HG03439 (cell line): Measurements from ENCODE around the gene EIF4E1B.
"Not testable (repeated sequence)": the region's sequence is repeated elsewhere in the genome, so short reads cannot be mapped to it uniquely, and the experiment has no call there.

Experiments
- ATAC-seq: cut with Tn5 transposase; IDR thresholded peaks from one replicate; pipeline ENCODE4 v1.9.1; 2021; ENCODE audit warnings: mild to moderate bottlenecking, moderate library complexity; ENCODE audit not compliant: unreplicated experiment

Gene EIF4E1B, protein sequence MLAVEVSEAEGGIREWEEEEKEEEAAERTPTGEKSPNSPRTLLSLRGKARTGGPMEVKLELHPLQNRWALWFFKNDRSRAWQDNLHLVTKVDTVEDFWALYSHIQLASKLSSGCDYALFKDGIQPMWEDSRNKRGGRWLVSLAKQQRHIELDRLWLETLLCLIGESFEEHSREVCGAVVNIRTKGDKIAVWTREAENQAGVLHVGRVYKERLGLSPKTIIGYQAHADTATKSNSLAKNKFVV

DNA sequence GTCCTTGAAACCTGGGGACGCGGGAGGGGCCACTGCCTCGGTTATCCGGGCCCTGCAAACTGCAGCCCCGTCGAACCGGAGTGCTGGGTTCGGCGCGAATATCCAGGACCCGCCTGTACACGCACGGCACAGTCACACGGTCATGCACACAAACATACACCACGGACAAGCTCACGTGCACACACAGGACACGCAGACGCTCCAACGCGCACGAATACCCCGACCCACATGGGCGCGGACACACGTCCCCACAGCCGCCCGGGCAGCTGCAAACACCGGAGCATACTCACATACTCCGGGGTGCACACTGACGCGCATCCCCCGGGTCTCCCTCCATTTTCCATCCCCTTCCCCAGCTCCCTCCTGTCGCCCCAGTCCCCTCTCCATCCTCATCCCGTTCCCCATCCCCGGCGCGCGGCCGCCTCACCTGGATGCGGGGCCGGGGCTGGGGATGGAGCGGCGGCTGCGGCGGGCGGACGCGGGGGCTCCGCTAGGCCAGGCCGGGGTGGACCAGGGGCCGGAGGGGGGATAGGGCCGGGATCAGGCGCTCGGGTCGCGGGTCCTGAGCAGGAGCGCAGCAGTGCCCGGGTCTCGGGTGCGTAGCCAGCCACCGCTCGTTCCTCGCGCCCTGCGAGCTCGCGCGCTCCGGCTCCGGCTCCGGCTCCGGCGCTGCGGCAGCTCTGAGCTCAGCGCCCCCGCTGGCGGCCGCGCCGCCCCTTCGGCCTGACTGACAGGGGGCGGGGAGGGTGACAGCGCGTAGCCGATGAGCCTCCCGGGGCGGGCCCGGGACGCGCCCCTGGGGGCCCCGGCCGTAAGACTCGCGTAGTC is at the start of gene EIF4E1B, which contains the start of gene SNCB:
Gene EIF4E1B (plus strand): TSS at position 823 of the 828 bp plus-strand sequence. CDS start 12,113 bp downstream, outside the sequence.
Gene SNCB (minus strand): TSS at position 682 of the 828 bp plus-strand sequence. CDS start 880 bp downstream, outside the sequence.
- no peak for ATAC-seq

DNA sequence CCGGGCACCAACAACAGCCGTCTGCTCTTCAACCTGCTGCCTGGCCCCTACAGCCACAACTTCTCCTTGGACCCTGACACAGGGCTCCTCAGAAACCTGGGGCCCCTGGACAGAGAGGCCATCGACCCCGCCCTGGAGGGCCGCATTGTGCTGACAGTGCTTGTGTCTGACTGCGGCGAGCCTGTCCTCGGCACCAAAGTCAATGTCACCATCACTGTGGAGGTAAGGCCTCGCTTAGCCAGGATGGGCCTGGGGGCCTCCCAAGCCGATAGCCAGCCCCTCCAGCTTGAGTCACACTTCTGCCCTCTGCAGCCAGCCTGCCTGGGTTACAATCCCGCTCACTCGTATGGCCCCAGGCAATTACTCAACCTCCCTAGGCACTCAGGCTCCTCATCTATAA is 49.1 kb upstream of the EIF4E1B start:
- ATAC-seq = no peak

DNA sequence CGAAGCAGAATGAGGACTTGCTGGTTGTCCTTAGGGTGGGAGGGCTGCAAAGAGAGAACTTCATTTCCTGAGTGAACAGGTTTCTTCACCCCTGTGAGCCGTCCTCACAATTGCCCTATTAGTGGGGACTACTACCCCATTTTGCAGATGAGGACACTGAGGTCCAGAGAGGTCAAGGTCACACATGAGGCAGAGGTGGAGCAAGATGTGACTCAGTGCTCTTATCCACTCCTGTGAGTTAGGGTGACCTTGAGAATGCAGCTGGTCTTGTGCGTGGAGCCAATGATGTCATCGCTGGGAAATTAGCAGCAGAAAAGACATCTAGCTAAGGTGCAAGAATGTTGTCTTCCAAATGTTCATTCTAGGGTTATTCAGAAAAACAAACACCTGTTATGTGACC is 47.4 kb upstream of the EIF4E1B start:
- ATAC-seq = no peak

DNA sequence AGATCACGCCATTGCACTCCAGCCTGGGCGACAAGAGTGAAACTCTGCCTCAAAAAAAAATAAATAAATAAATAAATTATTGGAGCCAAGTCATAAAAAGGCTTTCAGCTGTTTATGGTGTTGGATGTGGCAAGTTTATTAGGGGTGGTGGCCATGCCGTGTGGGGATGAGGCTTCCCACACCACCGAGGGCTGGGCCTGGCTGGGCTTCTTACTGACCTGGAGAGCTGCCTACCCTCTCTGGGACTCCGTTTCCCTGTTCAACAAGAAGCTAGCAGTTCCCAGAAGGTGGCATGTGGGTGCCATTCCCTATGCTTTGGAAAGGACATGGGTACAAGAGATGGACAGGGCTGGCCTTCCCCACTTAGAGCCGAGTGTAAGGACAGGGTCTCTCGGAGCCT is 43.1 kb upstream of the EIF4E1B start:
- ATAC-seq = no peak

DNA sequence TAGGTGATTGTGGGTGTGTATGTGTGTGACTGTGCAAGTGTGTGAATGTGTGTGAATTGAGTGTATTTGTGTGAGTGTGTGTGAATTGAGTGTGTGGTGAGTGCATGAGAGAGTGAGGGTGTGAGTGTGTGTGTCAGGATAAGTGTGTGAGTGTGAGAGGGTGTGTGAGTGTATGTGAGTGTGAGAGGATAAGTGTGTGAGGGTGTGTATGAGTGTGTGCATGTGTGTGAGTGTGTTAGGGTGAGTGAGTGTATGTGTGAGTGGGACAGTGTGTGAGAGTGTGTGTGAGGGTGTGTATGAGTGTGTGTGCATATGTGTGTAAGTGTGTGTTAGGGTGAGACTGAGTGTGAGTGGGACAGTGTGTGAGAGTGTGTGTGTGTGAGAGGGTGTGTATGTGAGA is 42.2 kb upstream of the EIF4E1B start:
- ATAC-seq = no peak

DNA sequence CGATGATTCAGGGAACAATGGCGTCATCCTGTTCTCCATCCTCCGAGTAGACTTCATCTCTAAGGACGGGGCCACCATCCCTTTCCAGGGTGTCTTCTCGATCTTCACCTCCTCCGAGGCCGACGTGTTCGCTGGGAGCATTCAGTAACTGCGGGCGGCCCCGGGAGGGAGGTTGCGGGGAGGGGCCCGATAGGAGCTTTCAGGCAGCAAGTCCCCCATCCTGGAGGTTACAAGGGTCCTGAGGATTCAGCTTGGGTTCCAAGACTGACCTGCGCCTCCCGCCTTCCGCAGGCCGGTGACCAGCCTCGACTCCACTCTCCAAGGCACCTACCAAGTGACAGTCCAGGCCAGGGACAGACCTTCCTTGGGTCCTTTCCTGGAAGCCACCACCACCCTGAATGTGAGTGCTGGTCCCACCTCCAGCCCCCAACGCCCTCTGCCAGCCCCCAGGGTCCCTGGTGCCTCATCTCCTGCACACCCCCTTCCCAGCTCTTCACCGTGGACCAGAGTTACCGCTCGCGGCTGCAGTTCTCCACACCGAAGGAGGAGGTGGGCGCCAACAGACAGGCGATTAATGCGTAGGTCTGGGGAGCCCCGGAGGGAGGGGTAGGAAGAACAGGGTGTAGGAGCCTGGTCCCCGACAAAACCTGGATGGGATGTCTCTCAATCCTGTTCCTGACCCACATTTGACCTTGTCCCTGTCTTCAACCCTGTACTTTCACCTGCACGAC is 41.3 kb upstream of the EIF4E1B start:
- no peak for ATAC-seq

DNA sequence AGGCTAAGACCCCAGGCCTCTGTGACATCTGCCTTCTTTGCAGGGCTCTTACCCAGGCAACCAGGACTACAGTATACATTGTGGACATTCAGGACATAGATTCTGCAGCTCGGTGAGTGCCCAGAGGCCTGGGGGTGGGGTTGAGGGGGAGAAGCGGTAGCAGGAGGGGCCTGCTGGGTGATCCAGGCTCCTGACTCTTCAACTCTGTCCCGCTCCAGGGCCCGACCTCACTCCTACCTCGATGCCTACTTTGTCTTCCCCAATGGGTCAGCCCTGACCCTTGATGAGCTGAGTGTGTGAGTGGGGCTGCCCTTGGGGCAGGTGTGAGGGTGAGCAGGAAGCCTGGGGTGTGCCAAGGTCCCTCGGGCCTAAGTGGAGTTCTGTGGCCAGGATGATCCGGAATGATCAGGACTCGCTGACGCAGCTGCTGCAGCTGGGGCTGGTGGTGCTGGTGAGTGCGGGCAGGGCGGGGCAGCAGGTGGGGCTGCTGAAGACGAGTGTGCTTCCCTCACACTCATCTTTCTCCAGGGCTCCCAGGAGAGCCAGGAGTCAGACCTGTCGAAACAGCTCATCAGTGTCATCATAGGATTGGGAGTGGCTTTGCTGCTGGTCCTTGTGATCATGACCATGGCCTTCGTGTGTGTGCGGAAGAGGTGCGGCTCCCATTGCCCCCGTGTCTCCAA is 40.3 kb upstream of the EIF4E1B start:
- ATAC-seq = no peak

DNA sequence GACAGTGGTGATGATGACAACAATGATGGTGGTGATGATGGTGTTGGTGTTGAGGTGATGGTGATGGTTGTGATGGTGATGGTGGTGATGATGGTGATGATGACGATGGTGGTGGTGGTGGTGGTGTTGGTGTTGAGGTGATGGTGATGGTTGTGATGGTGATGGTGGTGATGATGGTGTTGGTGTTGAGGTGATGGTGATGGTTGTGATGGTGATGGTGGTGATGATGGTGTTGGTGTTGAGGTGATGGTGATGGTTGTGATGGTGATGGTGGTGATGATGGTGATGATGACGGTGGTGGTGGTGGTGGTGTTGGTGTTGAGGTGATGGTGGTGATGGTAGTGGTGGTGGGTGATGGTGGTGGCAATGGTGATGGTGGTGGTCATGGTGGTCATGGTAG is 38.8 kb upstream of the EIF4E1B start:
- ATAC-seq = not testable (repeated sequence)

DNA sequence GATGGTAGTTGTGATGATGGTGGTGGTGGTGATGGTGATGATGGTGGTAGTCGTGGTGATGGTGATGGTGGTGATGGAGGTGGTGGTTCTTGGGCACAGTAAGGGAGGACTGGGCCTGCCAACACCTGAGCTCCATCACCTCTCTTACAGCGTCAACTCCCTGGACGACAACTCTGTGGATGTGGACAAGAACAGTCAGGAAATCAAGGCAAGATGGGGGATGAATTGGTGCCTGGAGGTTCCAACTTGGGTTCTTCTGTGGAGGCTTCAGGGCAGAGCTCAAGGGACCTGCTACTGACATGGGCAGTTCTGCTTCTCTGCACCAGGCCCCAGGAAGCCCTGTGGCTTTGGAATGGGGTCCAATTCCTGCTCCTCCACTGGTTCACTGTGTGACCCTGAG is 37.9 kb upstream of the EIF4E1B start:
- no peak for ATAC-seq

DNA sequence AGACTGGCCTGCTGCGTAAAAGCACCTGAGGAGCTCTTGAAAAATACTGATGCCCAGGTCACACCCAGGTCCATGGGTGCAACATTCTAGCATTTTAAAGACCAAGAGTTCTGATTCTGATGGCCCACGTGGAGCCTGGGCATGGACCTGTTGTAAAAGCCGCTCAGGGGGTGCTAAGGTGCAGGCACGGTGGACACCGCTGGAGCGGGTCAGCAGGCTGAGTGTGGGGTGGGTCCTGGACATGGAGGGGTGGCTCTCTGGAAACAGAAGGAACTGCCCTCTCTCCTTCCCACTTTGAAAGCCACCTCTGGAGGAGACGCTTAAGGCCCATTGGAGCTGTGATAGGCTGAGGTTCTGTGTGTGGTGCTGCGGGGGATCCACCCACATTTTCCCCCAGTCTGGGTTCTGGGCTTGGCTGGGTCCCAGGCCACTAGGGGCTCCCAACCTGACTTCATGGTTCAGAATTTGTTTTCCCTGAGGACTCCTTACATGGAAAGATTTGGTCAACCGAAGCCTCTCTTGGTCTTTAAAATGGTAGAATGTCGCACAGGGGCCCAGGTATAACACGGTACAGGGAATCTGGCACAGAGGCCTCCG is 37.1 kb upstream of the EIF4E1B start:
- ATAC-seq = no peak

DNA sequence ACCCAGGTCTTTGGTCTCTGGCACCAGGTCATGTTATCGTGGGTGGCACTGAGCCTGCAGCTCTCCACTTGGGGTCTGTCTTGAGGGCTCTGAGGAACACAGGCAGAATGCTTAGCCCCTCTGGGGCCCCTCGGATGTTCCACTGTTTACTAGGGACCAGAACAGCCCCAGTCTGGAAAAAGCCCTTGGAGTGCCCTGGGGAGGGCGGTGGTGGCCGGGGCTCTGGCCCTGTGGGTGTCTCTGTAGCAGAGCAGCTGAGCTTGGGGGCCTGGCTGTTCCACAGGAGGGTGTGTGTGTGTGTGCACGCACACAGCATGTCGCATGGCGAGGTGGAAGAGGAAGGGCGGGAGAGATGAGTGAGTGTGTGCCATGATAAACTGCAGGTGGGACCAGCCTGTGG is 35.9 kb upstream of the EIF4E1B start:
- ATAC-seq = no peak

DNA sequence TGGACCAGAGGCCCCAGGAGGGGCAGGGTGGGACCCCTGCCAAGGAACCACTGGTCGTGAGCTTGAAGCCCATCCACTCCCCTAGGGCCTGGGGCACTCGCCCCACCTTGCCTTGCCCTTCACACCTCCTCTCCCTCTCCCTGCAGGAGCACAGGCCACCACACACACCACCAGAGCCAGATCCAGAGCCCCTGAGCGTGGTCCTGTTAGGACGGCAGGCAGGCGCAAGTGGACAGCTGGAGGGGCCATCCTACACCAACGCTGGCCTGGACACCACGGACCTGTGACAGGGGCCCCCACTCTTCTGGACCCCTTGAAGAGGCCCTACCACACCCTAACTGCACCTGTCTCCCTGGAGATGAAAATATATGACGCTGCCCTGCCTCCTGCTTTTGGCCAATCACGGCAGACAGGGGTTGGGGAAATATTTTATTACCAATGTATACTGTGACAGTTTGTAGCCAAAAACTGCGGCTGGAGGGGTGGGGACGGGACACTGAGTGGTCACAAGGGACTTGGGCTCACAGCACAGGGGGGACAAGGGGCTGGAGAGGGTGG is 35.0 kb upstream of the EIF4E1B start:
- no peak for ATAC-seq

DNA sequence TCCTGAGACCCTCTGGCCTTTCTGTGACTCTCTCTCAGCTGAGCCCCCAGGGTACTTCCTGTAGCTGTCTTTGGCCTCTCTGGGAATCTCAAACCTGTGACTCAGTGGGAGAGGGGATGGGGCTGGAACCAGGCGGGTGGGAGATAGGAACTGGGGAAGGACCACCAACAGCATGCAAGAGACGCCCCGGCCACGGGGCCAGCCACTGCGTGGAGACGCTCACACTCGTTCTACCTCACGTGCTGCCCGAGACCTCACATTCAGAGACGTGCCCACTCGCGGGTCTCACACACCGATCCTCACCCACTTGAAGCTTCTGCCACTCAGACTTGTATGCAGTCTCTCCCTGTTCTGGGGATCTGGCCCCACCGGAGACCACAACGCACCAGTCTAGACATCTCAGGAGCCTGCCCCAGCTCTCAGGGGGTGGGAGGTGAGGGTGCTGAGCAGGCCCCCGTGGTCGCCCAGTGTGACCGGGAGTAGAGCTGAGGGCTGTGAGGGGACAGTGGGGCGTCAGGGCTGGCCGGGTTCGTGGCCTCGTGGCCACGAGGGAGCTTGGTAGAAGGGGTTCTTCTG is 34.3 kb upstream of the EIF4E1B start:
- no peak for ATAC-seq

DNA sequence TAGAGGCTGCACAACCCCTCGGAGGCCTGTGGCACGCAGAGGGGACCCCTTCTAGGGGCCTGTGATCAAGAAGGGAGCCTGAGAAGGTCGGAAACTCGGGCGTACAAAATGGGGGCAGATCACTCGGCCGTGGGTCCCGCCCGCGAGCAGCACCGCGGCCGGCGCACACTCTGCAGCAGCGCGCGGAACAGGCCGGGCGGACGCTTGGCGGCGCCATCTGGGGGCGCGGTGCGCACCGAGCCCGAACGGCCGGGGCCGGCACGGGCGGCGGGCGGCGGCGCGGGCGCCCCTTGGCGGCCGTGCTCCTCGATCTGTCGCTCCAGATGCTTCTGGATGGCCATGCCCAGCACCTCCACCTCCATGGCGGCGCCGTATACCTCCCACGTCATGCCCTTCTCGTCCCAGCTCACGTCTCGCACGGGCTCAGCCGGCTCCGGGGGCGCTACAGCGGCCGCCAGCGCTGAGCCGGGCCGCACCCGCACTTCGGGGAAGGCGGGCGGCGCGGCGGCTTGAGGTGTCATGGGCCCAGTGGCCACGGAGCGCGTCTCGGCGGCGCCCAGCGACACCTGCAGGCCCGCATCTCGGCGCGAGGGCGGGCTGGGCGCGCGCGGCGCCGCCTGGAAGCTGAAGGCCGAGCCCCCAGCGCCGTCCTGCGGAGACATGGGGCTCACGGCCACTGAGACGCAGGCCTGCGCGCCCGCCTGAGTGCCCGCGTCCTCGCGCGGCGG is 33.6 kb upstream of the EIF4E1B start:
- no peak for ATAC-seq

DNA sequence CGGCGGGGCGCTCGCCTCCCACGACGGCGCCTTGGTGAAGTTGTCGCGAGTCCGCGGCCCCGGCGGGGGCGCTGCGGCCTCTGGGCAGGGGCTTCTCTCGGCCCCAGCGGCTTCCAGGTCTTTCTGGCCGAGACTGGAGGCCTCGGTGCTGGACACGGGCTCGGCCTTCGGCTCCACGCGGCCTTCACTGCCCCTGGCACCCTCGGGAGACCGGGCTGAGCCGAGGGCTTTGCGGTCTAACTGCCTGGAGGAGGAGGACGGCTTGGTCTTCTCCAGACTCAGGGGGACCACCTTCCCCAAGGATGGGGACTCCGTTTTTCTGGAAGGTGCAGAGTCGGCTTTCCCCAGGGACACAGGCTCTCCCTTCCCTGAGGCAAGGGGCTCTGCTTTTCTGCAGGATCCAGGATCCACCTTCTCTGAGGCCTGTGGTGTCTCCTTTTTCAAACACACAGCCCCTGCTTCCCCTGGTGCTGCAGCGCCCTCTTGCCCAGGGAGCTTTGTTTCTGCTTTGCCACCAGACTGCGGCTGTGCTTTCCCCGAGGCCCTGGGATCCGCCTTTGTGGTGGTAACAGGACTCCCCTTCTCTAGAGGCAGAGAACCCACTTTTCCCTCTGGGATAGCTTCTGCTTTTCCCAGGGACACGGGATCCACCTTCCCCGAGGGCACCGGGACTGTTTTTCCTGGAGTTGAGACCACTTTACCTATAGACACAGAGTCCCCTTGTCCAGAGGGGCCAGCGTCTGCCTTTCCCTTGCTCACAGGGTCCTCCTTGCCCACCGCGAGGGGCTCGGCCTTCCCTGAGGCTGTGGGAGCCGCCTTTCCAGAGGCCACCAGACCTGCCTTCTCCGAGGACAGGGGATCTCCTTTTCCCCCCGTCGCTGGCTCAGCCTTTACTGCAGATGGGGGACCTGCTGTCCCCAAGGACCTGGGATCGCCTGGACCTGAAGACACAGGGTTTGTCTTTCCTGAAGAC is 32.8 kb upstream of the EIF4E1B start:
- no peak for ATAC-seq

DNA sequence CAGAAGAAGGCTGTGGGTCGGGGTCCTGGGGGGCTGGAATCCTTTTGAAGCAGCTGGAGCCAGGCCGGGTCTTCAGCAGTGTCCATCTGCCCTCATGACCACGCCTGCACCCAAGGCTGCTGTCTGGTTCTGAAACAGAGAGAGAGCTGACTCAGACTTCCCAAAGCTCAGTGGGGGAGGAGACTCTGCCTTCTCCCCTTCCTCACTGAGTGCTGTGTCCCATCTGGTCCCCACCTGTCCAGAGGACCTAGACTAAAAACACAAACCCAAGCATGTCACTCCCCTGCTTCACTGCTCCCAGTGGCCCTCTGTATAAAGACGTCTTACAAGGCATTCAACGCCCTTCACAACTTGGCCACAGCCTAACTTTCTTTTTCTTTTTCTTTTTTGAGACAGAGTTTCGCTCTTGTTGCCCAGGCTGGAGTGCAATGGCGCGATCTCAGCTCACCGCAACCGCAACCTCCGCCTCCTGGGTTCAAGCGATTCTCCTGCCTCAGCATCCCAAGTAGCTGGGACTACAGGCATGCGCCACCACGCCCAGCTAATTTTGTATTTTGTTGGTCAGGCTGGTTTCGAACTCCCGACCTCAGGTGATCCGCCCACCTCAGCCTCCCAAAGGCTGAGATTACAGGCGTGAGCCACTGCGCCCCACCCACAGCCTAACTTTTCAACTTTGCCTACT is 30.6 kb upstream of the EIF4E1B start:
- ATAC-seq = not testable (repeated sequence)

DNA sequence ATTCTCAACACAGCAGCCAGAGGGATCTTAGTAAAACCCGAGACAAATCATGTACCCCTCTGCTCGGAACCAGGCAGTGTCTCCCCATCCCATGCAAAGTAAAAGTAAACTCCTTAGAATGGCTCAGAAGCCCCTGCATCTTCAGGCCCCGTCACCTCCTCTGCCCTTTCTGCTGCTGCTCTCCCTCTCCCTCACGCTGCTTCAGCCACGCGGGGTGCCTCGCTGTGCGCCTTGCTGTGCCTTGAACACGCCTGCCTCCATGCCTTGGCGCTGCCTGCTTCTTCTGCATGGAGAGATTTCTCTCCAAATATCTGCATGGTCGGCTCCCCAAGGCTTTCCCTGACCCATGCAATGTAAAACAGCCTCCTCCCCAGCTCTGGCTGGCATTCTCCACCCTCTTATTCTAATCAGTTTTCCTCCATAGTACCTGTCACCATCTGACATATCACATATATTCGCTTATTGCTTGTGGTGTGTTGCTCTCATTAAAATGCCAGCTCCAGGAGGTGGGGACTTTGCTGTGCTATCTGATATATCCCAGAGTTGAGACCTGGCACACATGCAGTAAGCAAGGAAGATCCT is 28.5 kb upstream of the EIF4E1B start:
- ATAC-seq = no peak
